Colon (tissue), 2 donors: Measurements from ENCODE around the gene EGF.
A peak's percentile ranks its signal among the peaks of the same experiment; 100 is the strongest.
"Not testable (repeated sequence)": the region's sequence is repeated elsewhere in the genome, so short reads cannot be mapped to it uniquely, and the experiment has no call there.

ENCODE experiments used
- FAIRE-seq: peaks from 2 replicates; lab custom pipeline; 2012; peaks lifted over from hg19 to GRCh38; lab: Jason Lieb, UNC
- donor health status: control.
- donor health status: control.

Gene EGF

GRCh38 chr4:109912706-109913595, at the start of gene EGF:
EGF (plus strand) TSS chr4:109912883; CDS start chr4:109913336, 453 bp downstream.
- FAIRE-seq: no peak

- FAIRE-seq: peak; percentile 78
These were observed 48.5 kb upstream of the EGF start for GRCh38 chr4:109864134-109864533.

- FAIRE-seq: no peak
These were observed 42.6 kb upstream of the EGF start for GRCh38 chr4:109870061-109870460.

- no peak for FAIRE-seq
These were observed 40.6 kb upstream of the EGF start for GRCh38 chr4:109872065-109872464.

GRCh38 chr4:109872950-109873656, 39.6 kb upstream of the EGF start:
- no peak for FAIRE-seq

GRCh38 chr4:109873791-109874514, 38.7 kb upstream of the EGF start:
- FAIRE-seq: no peak

- FAIRE-seq: no peak
These were observed 37.6 kb upstream of the EGF start for GRCh38 chr4:109875106-109875505.

- FAIRE-seq: not testable (repeated sequence)
These were observed 37.1 kb upstream of the EGF start for GRCh38 chr4:109875553-109875952.

GRCh38 chr4:109876634-109877265, 35.9 kb upstream of the EGF start:
- FAIRE-seq: no peak

- FAIRE-seq: no peak
These were observed 35.3 kb upstream of the EGF start for GRCh38 chr4:109877400-109877799.

GRCh38 chr4:109878355-109878754, 34.3 kb upstream of the EGF start:
- no peak for FAIRE-seq

GRCh38 chr4:109879081-109879480, 33.6 kb upstream of the EGF start:
- FAIRE-seq: no peak

GRCh38 chr4:109879636-109880314, 32.9 kb upstream of the EGF start:
- no peak for FAIRE-seq

GRCh38 chr4:109886303-109886702, 26.4 kb upstream of the EGF start:
- no peak for FAIRE-seq

GRCh38 chr4:109887071-109887470, 25.6 kb upstream of the EGF start:
- FAIRE-seq: no peak

GRCh38 chr4:109890076-109890475, 22.6 kb upstream of the EGF start:
- no peak for FAIRE-seq

- no peak for FAIRE-seq
These were observed 10.0 kb upstream of the EGF start for GRCh38 chr4:109902559-109903251.

GRCh38 chr4:109908731-109909130, 4.0 kb upstream of the EGF start:
- FAIRE-seq: no peak

- FAIRE-seq: no peak
These were observed 2.4 kb upstream of the EGF start for GRCh38 chr4:109910256-109910655.

GRCh38 chr4:109913596-109914241, 1.0 kb downstream of the EGF start:
- no peak for FAIRE-seq
